Pancreas (tissue), 10 donors: Measurements from ENCODE around the gene MACROD2. TPM values are rescaled to one million over a fixed set of nuclear protein-coding genes. Genes with fewer than 3 reads are reported as not detected.

Source experiments
- ATAC-seq, 4 donors: fragments of 200-7000 bp; cut with Tn5 transposase; one replicate each; pipeline versions ENCODE4 v1.8.0 to v1.9.1; 2020; ENCODE audit warnings: mild to moderate bottlenecking in 4 of 4, moderate library complexity in 4 of 4
- DNase-seq, 6 donors: peaks; one replicate each; pipeline ENCODE4 v3.0.0-alpha.2; 2020
- FAIRE-seq: peaks from 2 replicates; lab custom pipeline; 2012; peaks lifted over from hg19 to GRCh38; lab: Jason Lieb, UNC
- H3K27ac ChIP-seq, 4 donors: fragments of 200-600 bp; sonication (generic); 1 replicate in 3 of 4; 2 replicates in 1 of 4; pipeline versions ENCODE4 v1.5.0 to v1.8.0; 2020
- H3K27me3 ChIP-seq, 4 donors: fragments of 200-600 bp; one replicate each; pipeline ENCODE4 v1.8.0; 2021
- H3K36me3 ChIP-seq, 3 donors: fragments of 200-600 bp; sonication (generic) in 1 of 3; one replicate each; pipeline versions ENCODE4 v1.5.0 to v1.8.0; 2020 to 2021
- H3K4me1 ChIP-seq, 3 donors: fragments of 200-600 bp; one replicate each; pipeline ENCODE4 v1.8.0; 2021
- H3K4me3 ChIP-seq, 4 donors: fragments of 200-600 bp; sonication (generic) in 2 of 4; one replicate each; pipeline versions ENCODE4 v1.5.0 to v1.8.0; 2020 to 2021
- H3K9me3 ChIP-seq, 4 donors: fragments of 200-600 bp; one replicate each; pipeline ENCODE4 v1.8.0; 2021
- CTCF ChIP-seq, 4 donors: fragments of 200-600 bp; sonication (generic) in 3 of 4; IDR thresholded peaks; one replicate each; pipeline versions ENCODE4 v1.5.0 to v1.8.0; 2021; ENCODE audit warnings: antibody characterized with exemption in 4 of 4
- WGBS, 2 donors: extraction: QIAGEN DNeasy Blood & Tissue Kit; methylation state at CpG; one replicate each; pipeline ENCODE4 v1.1.7; 2013; 5-methylcytosine and 5-hydroxymethylcytosine counted together
- intact Hi-C, 3 donors: fragments of 100-400 bp; cut with DNase I; formaldehyde crosslinking; loops; one replicate each; pipeline versions ENCODE4 v1.11.1 to v1.14.2; 2022
- polyA plus RNA-seq, 2 donors: library from polyadenylated mRNA; stranded (reverse); fragments of 200-250 nt; gene quantifications; one replicate each; pipeline ENCODE4 v1.2.3, GENCODE V29; 2013
- total RNA-seq, 6 donors: library from RNA; stranded (reverse); fragmentation: NEBNext Ultra II Directional in 4 of 6; extraction: Animal tissue kit (Norgen Biotek cat#: 25700) in 4 of 6; gene quantifications; one replicate each; pipeline versions ENCODE4 v1.2.1 to v1.2.4, GENCODE V29; 2021 to 2023
- donor health status: healthy with polysubstance abuse.
- donor health status: DM: no; HTN: no; CAD: no; lungs with moderate emphysema.
- donor health status: DM: no; HTN: no; CAD: no.
- donor health status: control.
- donor health status: control.
- donor health status: Bipolar disorder and iron deficiency.
- donor health status: DM: yes; HTN: yes; CAD: no.
- donor health status: DM: no; HTN: no; CAD: no.
- donor health status: DM: no; HTN: no; CAD: no.
- donor health status: DM: yes; HTN: yes; CAD: no.

The MACROD2 gene
- total and polyA plus RNA-seq, 8 donors = 1.7 to 4.9 (median 2.7) TPM

GRCh38 chr20:15317546-15318232, 1322.4 kb downstream of the MACROD2 start:
- intact Hi-C loops = no loop called here

GRCh38 chr20:15318682-15319081, 1323.4 kb downstream of the MACROD2 start:
- Histone ChIP-seq H3K4me1 (no peaks in the 10 kb centered on the region), H3K27ac (no peak overlapping the region), H3K27me3 (no peaks in the 10 kb centered on the region), H3K4me3 (no peak overlapping the region), H3K36me3 (no peaks in the 10 kb centered on the region), H3K9me3 (no peaks in the 10 kb centered on the region)
- FAIRE-seq (no peak), ATAC-seq (no peak), DNase-seq (no peak)
- TF ChIP-seq CTCF (IDR thresholded peaks at IDR 0.05) = no peak
- intact Hi-C loops = no loop called here

More at GRCh38 chr20:15317546-15318232, 1322.4 kb downstream of the MACROD2 start:
- no peak overlapping the region for H3K27ac ChIP-seq
- DNase-seq (no peak), ATAC-seq (no peak), FAIRE-seq (no peak)
- no peaks in the 10 kb centered on the region for H3K4me1 ChIP-seq
- no peak overlapping the region for H3K4me3 ChIP-seq
- no peaks in the 10 kb centered on the region for H3K9me3 ChIP-seq
- no peaks in the 10 kb centered on the region for H3K36me3 ChIP-seq
- WGBS, 2 donors = 69 to 85% methylated on average over 2 of the region's 2 CpGs
- H3K27me3 ChIP-seq = no peaks in the 10 kb centered on the region
- TF ChIP-seq CTCF (IDR thresholded peaks at IDR 0.05) = no peak

GRCh38 chr20:15319439-15319838, 1324.1 kb downstream of the MACROD2 start:
- ATAC-seq = no peak
- FAIRE-seq = no peak
- H3K4me1 ChIP-seq = no peaks in the 10 kb centered on the region
- no peaks in the 10 kb centered on the region for H3K9me3 ChIP-seq
- no peak overlapping the region for H3K4me3 ChIP-seq
- no peaks in the 10 kb centered on the region for H3K36me3 ChIP-seq
- no peak overlapping the region for H3K27ac ChIP-seq
- WGBS, 2 donors = 83 to 84% methylated on average over 2 of the region's 2 CpGs
- no peaks in the 10 kb centered on the region for H3K27me3 ChIP-seq
- TF ChIP-seq CTCF (IDR thresholded peaks at IDR 0.05) = no peak
- DNase-seq = no peak
- intact Hi-C loops = no loop called here

- intact Hi-C loops = no loop called here
- WGBS, 2 donors = 55 to 58% methylated on average over 2 of the region's 2 CpGs
- FAIRE-seq = no peak
Observed at GRCh38 chr20:15320941-15321340, 1325.6 kb downstream of the MACROD2 start.

More at GRCh38 chr20:15320941-15321340, 1325.6 kb downstream of the MACROD2 start:
- Histone ChIP-seq H3K27me3 (no peaks in the 10 kb centered on the region), H3K4me1 (peaks cover 0 to 3% (median 0%) of the 10 kb centered on the region in 3 donors), H3K36me3 (no peaks in the 10 kb centered on the region), H3K9me3 (no peaks in the 10 kb centered on the region), H3K4me3 (no peak overlapping the region), H3K27ac (no peak overlapping the region)
- no peak for ATAC-seq
- TF ChIP-seq CTCF (IDR thresholded peaks at IDR 0.05) = no peak
- no peak for DNase-seq
